Activated gamma-delta T cell treated with Interleukin-2 at 50 U/mL for 16 hours (primary cell): ENCODE results near the gene PLD3.
"Not testable (repeated sequence)": the region's sequence is repeated elsewhere in the genome, so short reads cannot be mapped to it uniquely, and the experiment has no call there.

Source experiments
- DNase-seq: peaks from one replicate; pipeline ENCODE4 v3.0.0-alpha.2; 2020

The PLD3 gene

GRCh38 chr19:40365613-40366401 is 17.3 kb downstream of the PLD3 start:
- DNase-seq: peak; percentile 12

GRCh38 chr19:40366697-40367561 is 18.4 kb downstream of the PLD3 start:
- DNase-seq: no peak

- DNase-seq: no peak
Observed at GRCh38 chr19:40367577-40368434, 19.3 kb downstream of the PLD3 start.

GRCh38 chr19:40369797-40370196 is 21.3 kb downstream of the PLD3 start:
- DNase-seq: no peak

DNA sequence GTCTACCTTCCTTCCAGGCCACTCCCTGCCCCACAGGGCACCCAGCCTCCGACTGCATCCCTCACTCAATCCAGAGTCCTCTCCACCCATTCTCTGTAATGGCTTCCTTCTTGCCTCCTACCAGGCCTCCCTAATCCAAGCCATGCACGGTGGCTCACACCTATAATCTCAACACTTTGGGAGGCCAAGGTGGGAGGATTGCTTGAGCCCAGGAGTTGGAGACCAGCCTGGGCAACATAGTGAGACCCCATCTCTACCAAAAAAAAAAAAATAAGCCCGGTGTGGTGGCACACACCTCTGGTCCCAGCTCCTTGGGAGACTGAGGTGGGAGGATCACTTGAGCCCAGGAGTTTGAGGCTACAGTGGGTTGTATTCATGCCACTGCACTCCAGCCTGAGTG is 21.8 kb downstream of the PLD3 start:
- not testable (repeated sequence) for DNase-seq

- DNase-seq: no peak
Observed at GRCh38 chr19:40370997-40371801, 22.7 kb downstream of the PLD3 start.

DNA sequence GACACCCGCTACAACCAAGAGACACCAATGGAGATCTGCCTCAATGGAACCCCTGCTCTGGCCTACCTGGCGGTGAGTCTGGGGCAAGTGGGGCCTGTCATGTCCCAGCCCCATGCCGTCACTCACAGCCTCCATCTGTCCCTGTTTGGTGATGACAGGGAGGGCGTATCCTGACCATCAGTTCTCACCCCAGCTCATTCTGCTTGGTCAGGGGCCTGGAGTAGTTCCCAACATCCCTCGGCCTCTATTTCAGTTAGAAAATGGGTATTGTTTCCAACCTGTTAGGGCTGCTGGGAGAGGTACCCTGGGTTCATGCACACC is 23.3 kb downstream of the PLD3 start:
- DNase-seq: no peak

GRCh38 chr19:40374084-40374483 is 25.6 kb downstream of the PLD3 start:
- no peak for DNase-seq

DNA sequence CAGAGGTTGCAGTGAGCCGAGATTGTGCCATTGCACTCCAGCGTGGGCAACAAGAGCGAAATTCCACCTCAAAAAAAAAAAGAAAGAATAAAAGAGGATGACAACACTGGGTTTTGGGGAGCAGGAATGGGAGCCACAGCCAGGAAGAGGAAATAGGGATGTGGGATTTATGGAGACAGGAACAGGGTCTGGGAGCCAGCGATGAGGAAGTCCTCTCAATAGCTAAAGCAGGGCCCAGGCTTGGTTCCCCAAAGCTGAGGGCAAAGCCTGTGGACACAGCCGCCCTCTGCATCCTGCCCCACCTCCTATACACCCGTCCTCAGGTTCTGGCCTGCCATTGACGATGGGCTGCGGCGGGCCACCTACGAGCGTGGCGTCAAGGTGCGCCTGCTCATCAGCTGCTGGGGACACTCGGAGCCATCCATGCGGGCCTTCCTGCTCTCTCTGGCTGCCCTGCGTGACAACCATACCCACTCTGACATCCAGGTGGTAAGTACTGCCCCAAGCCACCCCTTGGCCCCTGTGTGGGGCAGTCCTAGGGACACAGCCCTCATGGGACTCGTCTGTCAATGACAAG is 27.9 kb downstream of the PLD3 start:
- DNase-seq: no peak

DNA sequence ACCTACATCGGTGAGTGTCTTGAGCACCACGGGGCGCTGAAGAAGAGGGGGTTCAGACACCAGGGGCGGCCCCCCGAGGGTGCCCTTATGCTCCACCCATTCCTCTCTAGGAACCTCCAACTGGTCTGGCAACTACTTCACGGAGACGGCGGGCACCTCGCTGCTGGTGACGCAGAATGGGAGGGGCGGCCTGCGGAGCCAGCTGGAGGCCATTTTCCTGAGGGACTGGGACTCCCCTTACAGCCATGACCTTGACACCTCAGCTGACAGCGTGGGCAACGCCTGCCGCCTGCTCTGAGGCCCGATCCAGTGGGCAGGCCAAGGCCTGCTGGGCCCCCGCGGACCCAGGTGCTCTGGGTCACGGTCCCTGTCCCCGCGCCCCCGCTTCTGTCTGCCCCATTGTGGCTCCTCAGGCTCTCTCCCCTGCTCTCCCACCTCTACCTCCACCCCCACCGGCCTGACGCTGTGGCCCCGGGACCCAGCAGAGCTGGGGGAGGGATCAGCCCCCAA is 29.4 kb downstream of the PLD3 start:
- no peak for DNase-seq

- no peak for DNase-seq
Observed at GRCh38 chr19:40378509-40378908, 30.0 kb downstream of the PLD3 start.

DNA sequence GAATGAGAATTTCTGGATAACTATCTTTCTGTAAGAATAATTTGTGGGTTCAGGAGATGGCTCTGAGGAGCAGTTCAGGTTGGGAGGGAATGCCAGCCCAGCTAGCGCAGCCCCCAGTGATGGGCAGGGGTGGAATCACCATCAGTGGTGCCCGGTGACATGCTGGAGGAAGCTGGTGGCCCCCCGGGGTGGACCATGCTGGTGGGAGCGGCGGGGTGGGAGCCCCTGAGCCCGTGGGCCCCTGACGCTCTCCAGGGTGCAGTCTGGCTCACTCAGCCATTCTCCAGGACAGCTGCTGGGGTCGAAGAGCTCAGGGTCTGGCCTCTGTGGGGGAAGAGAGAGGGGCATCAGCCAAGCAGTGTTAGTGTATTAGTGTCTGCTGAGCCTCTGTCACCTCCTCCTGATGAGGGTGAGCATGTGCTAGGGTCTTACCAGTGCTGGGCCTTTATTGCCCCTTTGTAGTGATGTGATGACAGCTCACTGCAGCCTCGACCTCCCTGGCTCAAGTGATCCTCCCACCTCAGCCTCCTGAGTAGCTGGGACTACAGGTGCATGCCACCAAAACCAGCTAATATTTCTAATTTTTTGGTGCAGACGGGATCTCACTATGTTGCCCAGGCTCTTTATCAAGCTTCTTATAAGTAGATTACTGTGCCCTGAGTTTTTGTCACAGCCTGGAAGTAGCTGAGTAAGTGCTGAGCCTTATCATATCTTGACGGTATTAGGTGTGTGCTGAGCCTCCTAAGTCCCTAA is 31.1 kb downstream of the PLD3 start:
- DNase-seq: no peak

DNA sequence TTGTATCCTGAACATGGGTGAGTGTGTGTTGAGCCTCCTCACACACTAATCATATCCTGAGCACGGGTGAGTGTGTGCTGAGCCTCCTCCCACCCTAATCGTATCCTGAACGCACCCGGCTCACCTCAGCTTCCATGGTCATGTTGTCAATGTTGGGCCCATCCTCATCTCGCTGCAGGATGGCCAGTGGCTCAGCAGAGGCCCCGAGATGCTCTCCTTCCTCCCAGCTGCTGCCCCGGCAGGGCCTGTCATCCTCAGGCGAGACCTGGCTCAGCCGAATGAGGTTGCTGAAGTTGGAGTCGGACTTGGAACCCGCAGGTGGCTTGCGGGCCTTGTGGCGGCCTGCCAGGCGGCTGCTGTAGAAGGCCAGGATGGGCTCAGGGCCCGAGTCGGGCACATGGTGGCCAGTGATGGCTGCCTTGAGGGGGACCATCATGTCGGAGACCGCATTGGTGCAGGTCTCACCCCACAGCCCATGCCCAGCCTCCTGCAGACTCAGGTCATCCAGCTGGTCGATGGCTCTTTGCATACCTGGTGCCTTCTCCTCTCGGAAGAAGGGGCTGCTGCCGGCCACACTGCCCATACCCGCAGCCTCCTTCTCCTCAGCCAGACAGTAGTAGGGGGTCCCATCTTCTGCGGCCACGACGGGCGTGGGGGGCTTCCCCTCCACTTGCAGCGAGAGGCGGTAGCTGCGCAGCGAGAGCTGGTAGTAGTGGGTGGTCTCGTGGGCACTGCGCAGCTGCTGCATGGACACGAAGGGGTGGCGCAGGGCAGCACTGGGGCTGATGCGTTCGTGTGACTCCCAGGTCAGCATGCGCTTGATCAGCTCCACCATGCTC is 31.9 kb downstream of the PLD3 start:
- no peak for DNase-seq

- DNase-seq: no peak
Observed at GRCh38 chr19:40381321-40381720, 32.8 kb downstream of the PLD3 start.

GRCh38 chr19:40383668-40384248 is 35.3 kb downstream of the PLD3 start:
- no peak for DNase-seq

DNA sequence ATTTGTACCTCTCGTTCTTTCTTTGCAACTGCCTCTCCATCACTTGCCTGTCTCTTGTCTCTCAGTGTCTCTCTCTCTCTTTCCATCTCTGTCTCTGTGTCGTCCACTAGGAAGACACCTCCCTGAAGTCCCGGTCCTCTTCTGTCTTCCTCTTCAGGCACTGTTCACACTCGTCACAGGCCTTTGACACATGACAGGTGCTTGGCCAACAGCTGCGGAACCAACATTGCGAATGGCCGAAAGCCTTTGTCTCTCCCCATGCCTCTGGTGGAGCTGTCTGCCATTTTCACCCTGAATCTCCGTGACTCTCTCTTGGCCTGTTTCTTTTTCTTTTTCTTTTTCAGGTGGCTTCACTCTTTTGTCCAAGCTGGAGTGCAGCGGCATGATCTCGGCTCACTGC is 38.7 kb downstream of the PLD3 start:
- no peak for DNase-seq

- no peak for DNase-seq
Observed at GRCh38 chr19:40388481-40388880, 40.0 kb downstream of the PLD3 start.

DNA sequence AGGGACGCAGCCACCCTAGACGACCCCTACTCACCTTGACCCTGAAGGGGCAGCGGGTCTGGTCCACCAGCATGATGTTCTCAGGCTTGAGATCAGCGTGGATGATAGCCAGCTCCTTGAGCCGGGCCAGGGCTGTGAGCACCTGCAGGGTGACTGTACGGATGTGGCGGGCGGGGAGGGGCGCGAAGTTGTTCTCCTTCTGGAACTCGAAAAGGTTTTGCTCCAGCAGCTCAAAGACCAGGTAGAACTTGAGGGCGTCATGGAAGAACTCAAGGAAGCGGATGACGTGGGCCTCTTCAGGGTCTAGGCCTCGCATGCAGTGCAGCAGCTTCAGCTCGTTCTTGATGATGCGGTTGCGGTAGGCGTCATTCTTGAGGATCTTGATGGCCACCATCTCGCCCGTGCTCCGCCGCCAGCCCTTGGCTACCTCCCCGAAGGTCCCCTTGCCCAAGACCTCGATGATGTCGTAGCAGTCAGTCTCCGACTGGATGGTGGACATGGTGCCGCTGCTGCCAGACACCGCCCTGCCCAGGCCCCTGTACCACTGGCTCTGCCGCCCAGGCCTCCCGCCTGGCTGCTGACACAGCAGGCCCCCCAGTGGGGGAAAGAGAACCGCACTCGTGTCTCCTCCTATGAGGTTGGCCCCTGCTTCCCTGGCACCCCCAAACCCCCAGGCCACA is 41.0 kb downstream of the PLD3 start:
- no peak for DNase-seq

DNA sequence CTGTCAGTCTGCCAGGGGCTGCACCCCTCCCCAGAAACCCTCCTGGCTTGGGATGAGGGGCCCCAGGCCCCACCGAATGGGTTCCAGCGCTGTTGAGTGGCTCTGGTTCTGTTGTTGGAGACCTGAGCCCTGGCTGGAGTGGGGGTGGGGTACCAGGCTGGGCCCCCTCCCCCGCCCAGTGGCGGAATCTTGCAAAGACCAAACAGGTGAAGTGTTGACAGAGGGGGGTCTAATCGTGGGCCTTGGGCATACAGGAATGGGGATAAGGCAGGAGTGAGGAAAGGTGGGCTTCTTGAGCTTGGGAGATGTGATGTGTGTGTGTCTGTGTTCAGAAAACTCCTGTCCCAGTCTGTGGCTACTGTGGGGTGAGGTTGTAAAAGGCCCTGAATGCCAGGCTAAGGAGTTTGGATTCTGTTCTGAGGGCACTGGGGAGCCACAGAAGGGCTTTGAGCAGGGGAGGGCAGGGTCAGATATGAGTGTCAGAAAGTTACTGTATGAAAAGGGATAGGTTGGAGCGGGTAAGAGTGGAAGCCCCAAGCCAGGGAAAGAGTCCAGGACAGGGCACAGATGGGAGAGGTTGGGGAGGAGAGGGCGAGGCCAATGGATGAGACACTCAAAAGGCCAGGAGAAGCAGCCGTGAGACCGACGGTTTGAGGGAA is 41.7 kb downstream of the PLD3 start, which contains the start of gene HIPK4:
HIPK4 (minus strand) TSS at position 98 of the 659 bp plus-strand sequence. CDS start 279 bp downstream, outside the sequence.
- no peak for DNase-seq
